C4-2B (cell line): ENCODE measurements around the gene TAS2R50.

Experiments
- CTCF ChIP-seq: fragments of 450-650 bp; conservative IDR thresholded peaks from 2 replicates; pipeline ENCODE4 v1.5.1; 2017; ENCODE audit warnings: mild to moderate bottlenecking
- ZFX ChIP-seq: fragments of 450-650 bp; IDR thresholded peaks from 2 replicates; pipeline ENCODE4 v1.6.1; 2017

GRCh38 chr12:10940389-10940788, 46.3 kb downstream of the TAS2R50 start:
- TF ChIP-seq CTCF = no peak
- TF ChIP-seq ZFX = no peak
